Medulla oblongata (tissue), 1 donor: Measurements from ENCODE around the gene INPP5E.

Experiments
- DNase-seq: peaks from one replicate; pipeline ENCODE4 v3.0.0-alpha.2; 2015; ENCODE audit errors: extremely low spot score

Gene INPP5E

DNA sequence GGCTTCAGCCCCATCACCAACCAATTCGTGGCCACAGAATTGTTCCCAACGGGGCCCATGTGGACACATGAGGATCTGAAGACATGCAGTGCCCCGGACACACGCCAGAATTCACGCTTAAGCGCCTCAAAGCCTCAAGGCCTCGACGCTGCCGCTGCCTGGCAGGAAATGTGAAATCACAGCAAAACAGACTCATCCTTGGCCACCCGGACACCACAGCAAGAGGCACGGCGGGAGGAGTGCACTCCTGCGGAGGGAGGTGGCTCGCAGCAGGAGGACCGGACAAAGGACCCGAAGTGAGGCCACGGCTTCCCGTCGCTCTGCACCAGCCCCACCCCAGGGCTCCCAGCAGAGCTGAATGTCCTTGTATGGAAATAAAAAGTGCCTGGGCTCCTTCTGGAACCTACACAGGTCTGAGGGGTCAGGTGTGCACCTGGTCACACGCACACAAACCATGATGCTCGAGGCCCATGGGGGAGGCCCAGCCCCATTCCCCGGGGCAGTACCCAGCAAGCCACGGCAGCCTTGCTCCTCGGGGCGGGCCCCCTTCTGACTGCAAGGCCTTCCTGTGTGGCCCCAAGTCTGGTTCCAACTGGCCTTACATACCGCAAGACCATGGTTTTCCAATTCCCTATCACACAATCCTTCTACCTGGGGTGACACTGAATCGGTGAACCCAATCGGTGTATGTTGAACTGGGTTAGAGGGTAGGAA lies 33.2 kb upstream of the INPP5E start:
- DNase-seq: no peak

DNA sequence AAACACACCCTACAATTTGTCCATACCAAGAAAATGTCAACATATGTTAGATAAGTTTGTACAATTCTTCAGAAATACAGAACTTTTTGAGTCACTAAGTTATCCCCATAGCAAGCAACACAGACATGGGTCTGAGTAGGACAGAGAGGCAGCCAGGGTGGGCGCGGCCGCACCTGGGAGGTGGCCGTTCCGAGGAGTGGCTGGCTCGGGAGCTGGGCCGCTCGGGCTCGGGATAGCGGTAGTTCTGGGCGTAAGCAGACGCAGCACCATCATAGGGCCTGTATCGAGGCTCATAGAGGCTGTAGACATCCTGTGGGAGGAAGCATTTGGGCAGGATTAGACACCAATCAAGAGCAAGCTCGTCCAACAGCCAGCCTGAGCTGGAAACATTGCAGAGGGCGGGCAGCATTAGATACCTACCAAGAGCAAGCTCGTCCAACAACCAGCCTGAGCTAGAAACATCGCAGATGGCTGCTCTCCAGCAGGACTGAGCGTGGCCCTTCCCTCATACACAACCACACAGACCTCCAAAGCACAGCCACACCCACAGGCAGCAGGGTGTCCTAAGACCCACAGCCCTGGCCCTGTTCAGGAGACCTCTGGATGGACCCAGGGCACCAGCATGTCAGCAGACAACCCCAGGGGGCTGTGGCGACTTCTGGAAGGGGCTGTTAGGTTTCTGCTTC lies 32.3 kb upstream of the INPP5E start:
- no peak for DNase-seq

DNA sequence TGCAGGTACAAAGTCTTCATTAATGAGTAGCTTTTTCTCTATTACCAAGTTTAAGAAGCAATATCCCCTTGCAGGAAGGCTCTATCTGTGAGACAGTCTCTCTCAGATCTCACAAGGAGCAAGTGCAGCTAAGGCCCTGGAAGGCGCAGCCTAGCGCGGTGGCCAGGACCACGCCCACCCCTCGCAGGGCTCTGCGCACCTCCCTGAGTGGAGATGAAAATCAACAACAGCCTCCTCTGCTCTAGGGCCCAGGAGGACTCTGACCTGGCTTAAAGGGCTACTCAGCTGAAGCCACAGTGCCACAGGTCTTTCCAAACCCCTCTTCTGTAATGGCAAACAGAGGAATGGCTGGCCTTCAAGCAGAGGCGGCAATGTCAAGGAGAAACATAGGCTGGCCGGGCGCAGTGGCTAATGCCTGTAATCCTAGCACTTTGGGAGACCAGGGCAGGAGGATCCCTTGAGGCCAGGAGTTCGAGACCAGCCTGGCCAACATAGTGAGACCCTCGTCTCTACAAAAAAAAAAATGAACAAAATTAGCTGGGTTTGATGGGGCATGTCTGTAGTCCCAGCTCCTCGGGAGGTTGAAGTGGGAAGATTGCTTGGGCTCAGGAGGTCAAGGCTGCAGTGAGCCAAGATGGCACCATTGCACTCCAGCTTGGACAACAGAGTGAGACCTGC lies 31.3 kb upstream of the INPP5E start:
- no peak for DNase-seq

DNA sequence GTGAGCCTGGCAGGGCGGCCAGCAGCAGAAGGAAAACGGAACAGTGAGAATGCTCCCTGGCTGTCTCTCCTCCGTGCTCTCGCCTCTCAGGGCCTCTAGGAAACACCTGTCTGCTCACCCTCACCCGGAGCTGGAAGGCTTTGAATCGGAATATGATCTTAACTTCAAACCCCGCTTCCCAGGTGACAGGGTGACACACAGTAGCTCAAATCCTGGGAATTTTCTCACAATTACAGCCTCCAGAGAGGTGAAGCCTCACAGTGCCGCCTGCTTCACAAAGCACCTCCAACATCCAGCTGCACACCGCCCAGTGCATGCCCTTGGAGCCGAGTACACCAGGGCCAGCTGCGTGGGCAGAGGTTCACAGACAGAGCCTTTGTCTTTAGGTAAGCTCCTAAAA lies 30.7 kb upstream of the INPP5E start:
- no peak for DNase-seq

DNA sequence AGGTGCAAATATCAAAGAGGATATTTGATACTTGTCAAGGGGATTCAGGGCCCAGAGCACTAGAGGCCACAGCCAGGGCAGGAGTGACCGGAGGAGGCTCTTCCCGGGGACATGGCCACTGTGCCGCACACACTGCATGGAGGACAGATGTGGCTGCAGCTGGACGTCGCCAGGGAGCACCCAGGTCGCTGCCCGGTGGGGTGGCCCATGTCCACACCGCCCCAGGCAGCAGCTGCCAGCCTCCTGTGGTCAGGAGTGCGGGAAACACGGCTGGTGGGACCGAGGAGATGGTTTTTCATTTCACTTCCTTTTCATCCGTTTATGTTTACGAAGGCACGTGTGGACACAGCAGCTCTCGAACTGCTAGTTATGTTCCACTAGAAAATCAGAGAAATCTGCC lies 28.1 kb upstream of the INPP5E start:
- DNase-seq: no peak

DNA sequence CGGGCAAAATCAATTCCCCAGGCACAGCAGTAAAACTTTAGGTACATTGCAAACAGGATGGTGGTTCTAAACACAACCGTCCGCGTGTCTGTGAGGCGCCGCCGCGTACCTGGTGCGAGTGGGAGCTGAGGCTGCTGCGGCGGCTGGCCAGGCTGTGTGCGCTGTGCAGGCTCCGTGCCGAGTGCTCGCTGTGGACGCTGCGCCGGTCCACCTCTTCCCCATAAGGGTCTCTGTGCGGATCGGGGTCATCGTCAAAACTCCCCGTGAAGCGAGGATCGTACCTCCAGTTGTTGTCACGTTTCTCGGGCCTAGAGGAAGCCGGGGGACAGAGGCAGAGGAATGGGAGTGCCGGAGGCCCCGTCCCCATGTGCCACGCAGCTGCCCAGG lies 26.5 kb upstream of the INPP5E start:
- DNase-seq: no peak

DNA sequence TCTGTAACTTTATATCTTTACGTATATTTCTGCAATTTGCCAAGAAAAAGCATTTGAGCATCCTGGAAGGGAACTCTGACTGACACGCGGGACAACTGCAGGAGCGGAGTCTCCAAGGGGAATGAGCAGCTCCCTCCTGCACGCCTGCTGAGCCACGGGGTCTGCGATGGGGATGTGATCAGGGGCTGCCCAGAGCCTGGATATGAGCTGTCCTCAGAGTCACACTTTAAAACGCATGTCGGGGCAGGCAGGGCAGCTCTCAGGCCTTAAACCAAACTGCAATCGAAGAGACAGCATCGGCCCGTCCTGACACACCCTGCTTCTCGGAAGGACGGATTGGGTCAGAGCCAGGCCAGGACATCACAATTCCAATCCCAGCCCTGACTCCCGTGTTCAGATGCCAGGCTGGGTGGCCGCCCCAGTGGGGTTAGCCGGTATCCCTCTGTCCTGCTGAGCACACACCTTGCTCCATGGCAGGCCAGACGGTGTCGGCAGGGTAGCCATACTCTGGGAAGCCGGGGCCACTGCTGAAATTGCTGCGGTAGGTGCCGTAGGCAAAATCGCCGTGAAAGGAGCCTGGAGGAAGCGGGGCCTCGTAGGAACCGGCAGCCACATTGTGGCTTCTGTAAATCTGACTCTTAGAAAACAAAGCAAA lies 26.0 kb upstream of the INPP5E start:
- DNase-seq: no peak

DNA sequence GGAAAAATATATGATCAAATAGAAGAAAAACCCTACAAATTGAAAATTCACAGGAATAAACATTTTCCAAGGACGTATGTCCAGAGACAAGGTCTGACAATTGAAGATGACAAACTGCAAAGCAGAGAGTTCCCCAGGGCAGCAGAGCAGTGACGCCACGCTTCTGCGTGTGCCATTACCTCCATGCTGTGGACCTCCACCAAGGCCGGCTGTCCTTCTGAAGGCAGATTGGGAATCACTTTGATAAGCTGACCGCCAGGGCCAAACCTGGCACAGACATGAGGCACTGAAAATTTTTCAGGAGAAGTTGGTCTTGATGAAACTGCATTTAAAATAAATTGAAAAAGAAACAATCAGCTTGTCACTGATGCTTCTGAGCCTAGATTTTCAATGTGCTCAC lies 24.6 kb upstream of the INPP5E start:
- no peak for DNase-seq

DNA sequence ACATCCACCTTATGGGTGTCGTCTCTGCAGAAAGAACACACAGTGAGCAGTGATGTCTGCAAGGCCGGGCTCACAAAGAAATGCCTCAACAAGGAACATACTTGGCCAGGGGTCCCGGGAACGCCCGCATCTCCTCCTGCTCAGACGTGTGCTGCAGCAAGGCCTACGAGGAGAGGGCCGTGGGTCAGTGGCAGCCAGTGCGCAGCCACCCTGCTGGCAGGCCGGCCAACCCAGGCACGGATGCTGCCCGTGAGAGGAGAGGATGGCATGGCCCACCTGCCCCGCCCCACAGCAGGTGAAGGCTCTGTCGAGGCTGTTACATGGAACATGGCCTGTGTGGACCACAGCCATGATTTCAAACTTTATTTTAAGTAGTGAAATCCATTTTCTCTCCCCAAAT lies 23.9 kb upstream of the INPP5E start:
- DNase-seq: no peak

DNA sequence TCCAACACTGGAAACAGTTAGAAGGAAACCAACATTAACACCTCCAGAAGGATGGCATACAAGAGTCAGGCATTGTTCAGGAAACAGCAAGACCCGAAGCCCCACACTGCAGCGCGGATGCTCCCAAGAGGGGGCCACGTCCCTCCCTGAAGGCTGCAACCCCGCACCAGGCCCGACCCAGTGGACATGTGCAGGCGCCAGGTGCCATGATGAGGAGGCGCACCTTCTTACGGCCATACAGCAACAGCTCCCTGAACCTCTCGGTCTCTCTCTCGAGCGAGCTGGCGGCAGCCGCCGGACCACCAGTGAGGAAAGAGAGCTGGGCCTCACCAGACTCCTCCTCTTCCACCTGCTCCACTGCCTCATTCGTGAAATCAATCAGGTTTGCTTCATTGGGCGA lies 23.0 kb upstream of the INPP5E start:
- no peak for DNase-seq

DNA sequence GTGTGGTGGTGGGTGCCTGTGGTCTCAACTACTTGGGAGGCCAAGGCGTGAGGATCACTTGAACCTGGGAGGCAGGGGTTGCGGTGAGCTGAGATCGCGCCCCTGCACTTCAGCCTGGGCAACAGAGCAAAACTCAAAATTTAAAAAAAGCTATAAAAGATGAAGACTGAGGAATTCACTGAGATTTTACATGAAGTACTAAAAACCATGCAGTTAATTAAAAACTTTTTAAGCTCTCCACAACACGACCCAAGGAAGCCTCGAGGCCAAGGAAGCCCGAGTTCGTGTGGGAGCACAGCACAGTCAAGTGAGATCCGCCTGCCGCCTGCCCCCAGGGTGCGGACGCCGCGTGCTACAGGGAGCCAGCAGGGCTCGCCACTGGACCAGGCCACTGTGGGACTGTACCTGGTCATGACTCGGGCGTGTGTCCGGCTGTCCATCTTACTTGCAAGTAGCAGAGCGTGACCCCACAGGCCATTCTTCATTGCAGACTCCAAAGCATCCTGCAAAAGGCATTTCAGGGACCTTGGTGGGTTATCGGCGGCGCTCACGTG lies 21.2 kb upstream of the INPP5E start:
- no peak for DNase-seq

DNA sequence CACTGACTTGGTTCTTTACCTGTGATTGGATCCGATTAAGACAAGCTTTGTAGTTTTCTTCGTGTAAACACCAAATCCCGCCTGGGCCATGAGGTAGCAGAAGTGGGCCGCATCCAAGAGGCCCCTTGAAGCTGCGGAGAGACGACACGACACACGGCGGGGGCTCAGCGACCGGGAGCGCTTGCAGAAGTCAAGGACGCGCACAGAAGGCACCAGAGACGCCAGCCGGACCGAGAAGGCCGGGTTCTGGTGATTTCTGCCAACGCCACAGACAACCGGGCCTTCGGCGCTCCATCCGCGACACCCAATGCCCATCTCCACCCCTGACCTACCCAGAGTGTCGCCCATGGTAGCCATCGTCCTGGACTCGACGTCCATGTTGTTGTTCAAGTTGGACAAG lies 19.8 kb upstream of the INPP5E start:
- no peak for DNase-seq

DNA sequence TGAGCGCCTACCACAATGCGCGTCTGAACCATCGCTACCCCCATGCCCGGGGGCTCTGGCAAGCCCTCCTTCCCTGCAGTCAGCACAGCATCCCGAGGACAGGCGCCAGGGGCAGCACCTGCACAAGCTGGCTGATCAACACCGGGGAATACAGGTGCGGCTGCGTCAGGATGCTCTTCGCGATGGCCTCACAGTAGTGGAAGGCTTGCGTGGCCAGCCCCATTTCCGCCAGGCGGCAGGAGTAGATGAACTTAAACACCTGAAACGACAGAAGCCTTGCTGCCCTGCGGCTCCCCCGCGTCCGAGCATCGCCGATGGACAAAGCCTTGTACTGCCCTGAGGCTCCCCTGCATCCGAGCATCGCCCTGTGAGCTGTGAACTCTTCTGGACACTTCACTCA lies 17.7 kb upstream of the INPP5E start:
- DNase-seq: no peak

DNA sequence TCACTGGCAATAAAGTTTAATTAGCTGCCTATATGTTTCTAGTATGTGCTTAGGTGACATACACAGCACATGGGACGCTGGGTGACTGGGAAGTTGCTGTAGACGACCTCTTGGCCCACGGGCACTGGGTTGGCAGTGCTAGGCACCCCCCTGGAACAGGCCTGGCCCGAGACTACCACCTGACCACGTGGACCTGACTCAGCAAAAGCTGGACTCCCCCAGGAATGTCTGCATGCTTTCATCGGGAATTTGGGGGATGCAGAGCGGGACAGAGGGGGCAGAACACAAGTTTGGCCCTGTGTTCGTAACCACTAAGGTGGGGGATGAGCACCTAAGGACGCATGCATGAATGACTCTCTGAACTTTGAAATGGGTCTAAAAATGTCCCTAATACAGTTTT lies 16.6 kb upstream of the INPP5E start:
- DNase-seq: no peak

DNA sequence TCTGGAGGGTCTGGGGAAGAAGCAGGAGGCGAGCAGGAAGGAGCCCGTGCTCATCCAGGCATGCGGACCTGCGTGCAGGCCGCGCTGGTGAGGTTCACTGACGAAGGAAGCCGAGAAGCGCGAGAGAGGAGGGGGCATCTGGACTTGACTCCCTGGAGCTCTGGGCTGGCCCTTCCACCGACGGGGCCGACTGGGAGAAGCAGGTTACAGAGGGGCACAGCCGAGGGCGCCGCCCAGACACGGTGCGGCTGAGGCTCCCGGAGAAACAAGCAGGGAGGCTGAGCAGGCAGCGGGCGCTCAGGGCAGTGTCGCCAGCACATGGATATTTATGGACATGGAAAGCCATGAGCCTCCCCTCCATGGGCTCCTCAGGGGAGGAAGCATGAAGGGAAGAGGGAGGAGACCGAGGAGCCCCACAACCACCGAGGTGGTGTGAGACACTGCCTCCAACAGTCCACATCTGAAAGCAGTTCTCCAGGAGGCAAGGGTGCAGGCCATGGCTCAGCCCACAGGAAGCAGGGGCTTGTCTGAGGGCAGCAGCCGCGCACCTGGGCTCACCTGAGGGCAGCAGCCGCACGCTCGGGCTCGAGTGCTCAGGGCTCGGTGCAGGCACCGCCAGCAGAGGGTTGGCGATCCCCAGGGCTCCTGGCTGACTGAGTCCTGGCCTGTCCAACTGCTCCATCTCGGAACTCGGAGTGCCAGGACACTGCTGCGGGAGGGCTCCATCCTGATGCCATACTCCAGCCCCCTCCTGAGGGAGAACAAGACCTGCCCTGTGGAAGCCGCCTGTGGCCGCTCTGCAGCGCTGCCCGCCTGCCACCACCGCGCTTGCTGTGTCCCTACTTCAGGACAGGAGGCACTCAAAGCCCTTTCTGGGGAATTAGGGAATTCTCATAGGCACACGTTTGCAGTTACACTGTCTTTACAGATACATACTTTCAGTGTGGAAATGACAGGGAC lies 15.7 kb upstream of the INPP5E start:
- DNase-seq: no peak

DNA sequence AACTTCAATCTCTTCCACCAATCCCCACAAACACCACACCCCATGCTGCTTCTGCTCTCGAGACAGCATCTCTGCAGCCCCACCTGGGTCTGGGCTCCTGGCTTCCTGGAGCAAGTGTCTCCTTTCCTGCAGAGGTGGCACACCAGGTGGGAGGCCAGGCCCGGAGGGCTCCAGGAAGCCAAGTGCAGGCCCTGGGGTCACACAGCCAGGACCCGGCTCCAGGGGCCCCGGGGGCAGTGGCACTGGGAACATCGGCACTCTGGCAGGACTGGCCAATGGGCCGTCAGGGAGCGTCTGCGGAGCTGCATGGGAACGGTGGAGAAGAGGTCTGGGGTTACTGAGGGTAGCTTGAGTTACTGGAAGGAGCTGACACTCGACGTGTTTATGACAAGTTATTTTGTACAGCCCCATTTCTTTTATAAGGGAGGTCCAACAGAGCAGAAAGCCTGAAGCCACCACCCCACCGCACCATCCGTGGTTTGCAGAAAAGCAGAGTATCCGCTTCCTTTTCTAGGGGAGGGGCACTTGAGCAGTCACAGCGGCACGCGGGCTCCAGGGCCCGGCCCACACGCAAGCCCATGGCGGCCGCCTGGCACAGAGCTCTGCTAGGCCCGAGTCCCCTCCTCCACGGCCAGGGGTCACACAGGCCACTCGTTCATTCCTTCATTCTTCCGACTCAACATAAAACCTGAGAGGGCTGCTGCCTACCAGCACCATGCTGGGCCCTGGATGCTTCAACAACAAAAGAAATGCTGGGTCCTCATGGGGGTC lies 14.6 kb upstream of the INPP5E start:
- DNase-seq: no peak

DNA sequence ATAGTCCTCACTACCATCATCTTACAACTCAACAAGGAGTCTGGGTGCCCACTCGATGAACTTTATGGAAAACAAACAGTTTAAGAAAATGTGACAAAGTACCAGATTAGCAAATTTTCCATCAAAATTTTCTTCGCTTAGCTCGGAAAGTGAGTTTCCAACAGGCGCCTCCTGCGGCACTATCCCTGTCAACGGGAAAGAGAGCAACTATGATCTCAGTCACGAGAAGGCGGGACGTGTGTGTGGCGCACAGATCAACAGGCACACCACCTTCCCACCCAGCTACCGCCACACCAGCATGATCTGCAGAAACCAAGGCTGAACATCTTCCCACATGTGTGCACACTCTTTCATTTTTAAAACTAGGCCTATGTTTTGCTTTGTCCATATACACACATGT lies 13.7 kb upstream of the INPP5E start:
- no peak for DNase-seq

DNA sequence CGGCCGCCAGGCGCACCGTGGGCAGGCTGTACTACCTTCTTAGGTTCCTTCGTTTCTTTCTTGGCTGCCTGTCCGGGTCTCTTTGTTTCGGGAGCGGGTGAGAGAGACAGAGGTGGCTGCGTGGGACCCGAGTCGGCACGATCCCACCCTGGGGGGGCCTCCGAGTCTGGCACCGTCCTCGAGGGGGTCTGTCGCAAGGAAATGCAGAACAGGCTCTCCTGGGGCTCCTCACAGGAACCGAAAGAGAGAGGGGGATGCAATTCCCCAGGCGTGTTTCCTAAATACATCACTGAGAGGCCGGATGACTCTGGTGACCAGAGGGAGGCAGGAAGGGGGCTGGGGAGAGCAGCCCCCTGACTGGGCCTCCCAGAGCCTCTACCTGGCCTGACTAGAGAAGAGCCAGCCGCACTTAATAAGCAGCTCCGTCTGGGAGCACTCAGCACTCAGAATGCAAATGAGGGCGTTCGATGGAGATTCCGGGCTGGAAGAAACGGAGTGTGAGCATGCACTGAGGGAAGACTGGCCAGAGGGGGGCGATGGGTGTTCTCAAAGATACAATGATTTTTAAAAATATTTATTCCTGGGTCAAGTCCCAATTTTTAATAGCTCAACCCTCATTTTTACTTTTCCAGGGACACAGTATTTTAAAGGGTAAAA lies 11.7 kb upstream of the INPP5E start:
- DNase-seq: no peak

DNA sequence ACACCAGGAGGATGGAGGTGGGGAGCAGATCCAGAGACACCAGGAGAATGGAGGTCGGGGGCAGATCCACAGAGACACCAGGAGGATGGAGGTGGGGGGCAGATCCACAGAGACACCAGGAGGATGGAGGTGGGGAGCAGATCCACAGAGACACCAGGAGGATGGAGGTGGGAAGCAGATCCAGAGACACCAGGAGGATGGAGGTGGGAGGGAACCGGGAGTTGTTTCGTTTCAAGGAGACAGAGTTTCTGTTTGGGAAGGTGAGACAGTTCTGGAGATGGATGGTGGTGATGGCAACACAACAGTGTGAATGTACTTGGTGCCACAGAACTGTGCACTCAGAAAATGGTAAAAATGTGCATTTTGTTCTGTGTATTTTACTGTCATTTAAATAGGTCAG lies 9.0 kb upstream of the INPP5E start:
- DNase-seq: no peak
